ENCODE results near the gene OXCT1. TPM values are rescaled to one million over a fixed set of nuclear protein-coding genes. Genes with fewer than 3 reads are reported as not detected.
A peak's percentile ranks its signal among the peaks of the same experiment; 100 is the strongest.

OXCT1 gene
- total and polyA plus RNA-seq, 9 of the 15 experiments (the other 6 are each of a cell fraction or from before 2014, with no cell fraction given), result 24.7 to 61.2 (median 41.9) TPM

GRCh38 chr5:41843456-41844370, 26.5 kb downstream of the OXCT1 start (continued):
- TF ChIP-seq RCOR1 (IDR thresholded peaks at IDR 0.05; ENCODE audit: borderline replicate concordance in 1 of 2, low read depth in 2 of 2, low read length in 2 of 2) (0 out of 4 replicates have a peak, but pooled peaks of 1 of the 2 experiments have one; percentile 19), JUN (IDR thresholded peaks at IDR 0.05; ENCODE audit: borderline replicate concordance, low read depth, low read length) (no peak), JUN (CRISPR knock-in tag; IDR thresholded peaks at IDR 0.05; ENCODE audit: borderline replicate concordance) (no peak), RFX7 (CRISPR knock-in tag; IDR thresholded peaks at IDR 0.05) (no peak), ARNT (IDR thresholded peaks at IDR 0.05) (0 out of 4 replicates have a peak, but pooled peaks of 1 of the 2 experiments have one; percentile 22), BCL6 (CRISPR knock-in tag; IDR thresholded peaks at IDR 0.05) (no peak), ZNF3 (CRISPR knock-in tag; IDR thresholded peaks at IDR 0.05) (no peak), DEAF1 (CRISPR knock-in tag; IDR thresholded peaks at IDR 0.05) (peak; percentile 88), ZFP1 (CRISPR knock-in tag; IDR thresholded peaks at IDR 0.05) (no peak), KLF1 (tag; IDR thresholded peaks at IDR 0.05) (no peak), SMC3 (conservative IDR thresholded peaks at IDR 0.05; ENCODE audit: insufficient read depth, low read depth, low read length) (peak; percentile 49), CBFA2T2 (conservative IDR thresholded peaks at IDR 0.05) (no peak), RREB1 (CRISPR knock-in tag; IDR thresholded peaks at IDR 0.05) (no peak), BACH1 (tag; IDR thresholded peaks at IDR 0.05) (no peak), HDGF (IDR thresholded peaks at IDR 0.05) (no peak), ZNF668 (CRISPR knock-in tag; IDR thresholded peaks at IDR 0.05) (no peak)
- TF ChIP-seq, protein P1, sequence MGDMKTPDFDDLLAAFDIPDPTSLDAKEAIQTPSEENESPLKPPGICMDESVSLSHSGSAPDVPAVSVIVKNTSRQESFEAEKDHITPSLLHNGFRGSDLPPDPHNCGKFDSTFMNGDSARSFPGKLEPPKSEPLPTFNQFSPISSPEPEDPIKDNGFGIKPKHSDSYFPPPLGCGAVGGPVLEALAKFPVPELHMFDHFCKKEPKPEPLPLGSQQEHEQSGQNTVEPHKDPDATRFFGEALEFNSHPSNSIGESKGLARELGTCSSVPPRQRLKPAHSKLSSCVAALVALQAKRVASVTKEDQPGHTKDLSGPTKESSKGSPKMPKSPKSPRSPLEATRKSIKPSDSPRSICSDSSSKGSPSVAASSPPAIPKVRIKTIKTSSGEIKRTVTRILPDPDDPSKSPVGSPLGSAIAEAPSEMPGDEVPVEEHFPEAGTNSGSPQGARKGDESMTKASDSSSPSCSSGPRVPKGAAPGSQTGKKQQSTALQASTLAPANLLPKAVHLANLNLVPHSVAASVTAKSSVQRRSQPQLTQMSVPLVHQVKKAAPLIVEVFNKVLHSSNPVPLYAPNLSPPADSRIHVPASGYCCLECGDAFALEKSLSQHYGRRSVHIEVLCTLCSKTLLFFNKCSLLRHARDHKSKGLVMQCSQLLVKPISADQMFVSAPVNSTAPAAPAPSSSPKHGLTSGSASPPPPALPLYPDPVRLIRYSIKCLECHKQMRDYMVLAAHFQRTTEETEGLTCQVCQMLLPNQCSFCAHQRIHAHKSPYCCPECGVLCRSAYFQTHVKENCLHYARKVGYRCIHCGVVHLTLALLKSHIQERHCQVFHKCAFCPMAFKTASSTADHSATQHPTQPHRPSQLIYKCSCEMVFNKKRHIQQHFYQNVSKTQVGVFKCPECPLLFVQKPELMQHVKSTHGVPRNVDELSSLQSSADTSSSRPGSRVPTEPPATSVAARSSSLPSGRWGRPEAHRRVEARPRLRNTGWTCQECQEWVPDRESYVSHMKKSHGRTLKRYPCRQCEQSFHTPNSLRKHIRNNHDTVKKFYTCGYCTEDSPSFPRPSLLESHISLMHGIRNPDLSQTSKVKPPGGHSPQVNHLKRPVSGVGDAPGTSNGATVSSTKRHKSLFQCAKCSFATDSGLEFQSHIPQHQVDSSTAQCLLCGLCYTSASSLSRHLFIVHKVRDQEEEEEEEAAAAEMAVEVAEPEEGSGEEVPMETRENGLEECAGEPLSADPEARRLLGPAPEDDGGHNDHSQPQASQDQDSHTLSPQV (IDR thresholded peaks at IDR 0.05), result 0 out of 2 replicates have a peak, but pooled peaks have one; percentile 25

All from K562 (cell line).